NCI-H2171 treated with DMSO at 0.1 percent for 48 hours (cell line): ENCODE measurements around the gene WT1.

ENCODE experiments used
- DNase-seq: peaks from one replicate; lab custom pipeline; 2025; lab: John Stamatoyannopoulos, UW

The WT1 gene

DNA sequence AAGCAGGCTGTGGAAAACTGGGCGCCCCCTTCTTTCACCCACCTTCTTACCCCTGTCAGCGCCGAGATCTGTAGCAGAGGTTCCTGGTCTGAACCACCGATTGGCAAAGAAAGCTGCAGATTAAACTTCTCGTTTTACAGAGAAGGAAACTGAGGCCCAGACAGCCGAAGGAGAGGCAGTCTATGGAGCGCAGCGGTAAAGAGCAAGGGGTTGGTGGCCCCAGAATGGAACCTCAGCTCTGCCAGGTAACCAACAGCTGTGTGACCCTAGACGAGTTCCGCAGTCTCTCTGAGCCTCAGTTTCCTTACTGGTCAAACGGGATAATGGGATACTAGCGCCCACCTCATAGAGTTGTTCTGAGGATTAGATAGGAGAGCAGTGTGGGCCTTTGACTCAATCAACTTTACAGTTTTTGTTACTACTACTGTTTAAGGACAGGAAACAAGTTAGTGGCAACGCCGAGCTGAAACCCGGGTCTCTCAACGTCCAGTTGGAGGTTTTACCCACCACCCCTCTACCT is 3.1 kb upstream of the WT1 start:
- DNase-seq: no peak

- DNase-seq: no peak
These were observed 2.4 kb upstream of the WT1 start for GRCh38 chr11:32437495-32438345.

- DNase-seq: no peak
These were observed 1.6 kb upstream of the WT1 start for GRCh38 chr11:32436751-32437494.

DNA sequence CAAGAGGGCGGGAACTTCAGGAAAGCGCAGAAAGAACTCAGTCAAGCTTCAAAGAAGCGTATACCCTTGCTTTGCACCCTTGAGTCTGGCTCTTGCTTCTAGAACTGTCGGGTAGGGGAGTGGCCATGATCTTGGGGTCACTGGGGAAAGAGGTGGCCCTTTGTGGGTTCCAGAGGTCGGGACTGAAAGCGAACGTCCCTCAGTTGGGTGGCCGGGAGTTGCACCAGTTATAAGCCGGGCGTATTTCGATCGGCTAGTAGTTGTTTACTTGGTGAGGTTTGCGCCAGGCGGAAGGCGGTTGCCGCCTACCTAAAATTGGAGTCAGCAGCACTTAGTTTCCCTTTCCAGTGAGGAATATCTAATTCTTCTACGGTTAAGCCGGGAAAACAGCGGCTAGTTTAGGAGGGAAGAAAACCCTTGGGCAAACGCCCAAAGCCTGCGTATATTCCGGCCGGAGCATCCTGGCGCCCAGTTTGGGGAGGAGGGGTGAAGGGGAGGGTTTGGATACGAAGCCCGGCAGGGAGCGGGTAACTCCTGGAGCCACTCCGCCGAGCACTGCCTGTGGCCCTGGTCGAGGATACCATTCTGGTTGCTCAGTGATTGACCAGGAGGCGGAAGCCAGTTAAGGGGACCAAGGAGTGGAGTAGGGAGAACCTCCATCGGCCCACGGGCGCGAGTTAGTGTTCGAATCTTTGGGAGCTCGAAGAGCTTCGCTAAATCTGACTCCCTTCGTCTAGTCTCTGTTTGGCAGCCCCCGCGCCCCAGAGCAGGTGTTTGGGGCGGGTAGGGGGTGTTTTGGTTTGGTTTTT is 807 bp upstream of the WT1 start:
- DNase-seq: no peak

GRCh38 chr11:32435152-32435480 is 223 bp downstream of the WT1 start:
- peak; percentile 55 for DNase-seq

GRCh38 chr11:32434356-32435151 is 785 bp downstream of the WT1 start:
- DNase-seq: peak; percentile 39

- DNase-seq: no peak
These were observed 1.4 kb downstream of the WT1 start for GRCh38 chr11:32433914-32434355.

DNA sequence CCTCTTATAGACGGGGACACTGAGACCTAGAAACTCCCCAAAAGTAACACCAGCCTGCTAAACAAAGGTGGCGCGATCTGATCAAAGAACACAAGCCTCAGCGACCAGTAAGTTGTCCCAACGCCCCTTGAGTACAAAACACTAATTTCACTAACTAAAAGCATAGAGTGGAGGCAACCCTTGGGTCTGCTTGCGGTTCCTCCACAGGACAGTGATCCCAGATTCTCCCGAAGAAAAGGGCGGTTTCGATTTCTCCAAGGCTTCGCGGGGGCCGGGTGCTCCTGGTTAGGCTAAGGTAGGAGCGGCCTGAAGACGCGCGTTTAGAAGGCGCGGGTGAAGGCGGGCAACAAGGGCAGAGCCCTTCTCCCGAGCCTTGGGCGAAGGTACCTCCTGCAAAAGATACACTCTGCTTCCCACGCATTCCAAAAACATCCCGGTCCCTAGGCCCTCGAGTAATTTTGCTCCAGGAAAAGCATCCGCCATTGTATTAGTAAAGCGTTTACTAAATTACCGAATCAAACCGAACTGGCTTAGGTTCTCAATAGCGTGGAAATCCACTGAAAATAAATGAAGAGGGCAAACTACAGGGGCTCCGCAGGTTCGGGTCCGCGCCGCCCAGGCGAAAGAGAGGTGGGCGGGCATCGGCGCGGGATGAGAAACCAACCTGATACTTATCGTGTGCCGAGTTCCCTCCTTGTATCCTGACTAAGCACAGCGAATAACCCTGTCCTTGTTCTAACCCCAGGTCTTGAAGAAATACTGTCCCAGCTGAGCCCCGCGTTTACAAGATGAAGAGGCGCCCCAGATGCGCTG is 2.0 kb downstream of the WT1 start:
- no peak for DNase-seq

GRCh38 chr11:32432565-32432964 is 2.8 kb downstream of the WT1 start:
- DNase-seq: no peak

DNA sequence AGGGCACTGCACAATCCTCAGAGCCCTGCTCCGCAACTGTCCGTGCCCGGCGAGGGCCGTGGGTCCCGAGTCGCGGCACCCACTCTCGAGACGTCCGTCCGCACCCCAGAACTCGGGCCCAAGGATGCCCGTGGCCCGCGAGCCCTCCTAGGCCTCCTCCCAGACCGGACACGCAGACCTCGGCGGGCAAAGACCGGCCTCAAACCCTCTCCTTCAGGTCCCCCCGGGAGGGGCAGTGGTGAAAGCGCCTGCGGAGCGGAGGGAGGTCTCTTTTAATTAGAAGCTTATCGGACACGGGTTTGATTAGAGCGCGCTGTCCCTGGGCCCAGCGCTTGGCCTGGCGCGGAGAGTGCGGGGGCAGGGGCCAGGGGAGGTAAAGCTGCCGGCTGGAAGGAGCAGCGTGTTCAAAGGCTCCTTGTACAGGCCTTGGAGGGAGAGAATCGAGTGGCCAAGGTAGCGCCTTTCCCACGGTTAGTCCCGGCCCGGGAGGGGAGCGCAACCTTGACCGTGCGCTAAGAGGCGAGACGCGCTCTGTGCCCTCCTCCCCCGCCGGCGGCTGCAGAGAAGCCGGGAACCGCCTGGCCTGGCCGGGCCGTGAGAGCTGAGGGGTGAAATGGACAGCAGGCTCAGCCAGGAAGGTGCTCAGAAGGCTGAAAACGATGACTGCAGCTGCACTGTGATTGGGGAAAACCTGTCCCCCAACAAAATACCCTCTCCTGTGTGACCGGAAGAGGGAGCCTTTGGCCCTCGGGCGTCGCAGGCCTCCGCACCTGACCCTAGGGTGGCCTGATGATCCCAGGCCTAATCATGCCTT is 4.6 kb downstream of the WT1 start:
- DNase-seq: no peak

- DNase-seq: no peak
These were observed 5.9 kb downstream of the WT1 start for GRCh38 chr11:32429477-32429876.

DNA sequence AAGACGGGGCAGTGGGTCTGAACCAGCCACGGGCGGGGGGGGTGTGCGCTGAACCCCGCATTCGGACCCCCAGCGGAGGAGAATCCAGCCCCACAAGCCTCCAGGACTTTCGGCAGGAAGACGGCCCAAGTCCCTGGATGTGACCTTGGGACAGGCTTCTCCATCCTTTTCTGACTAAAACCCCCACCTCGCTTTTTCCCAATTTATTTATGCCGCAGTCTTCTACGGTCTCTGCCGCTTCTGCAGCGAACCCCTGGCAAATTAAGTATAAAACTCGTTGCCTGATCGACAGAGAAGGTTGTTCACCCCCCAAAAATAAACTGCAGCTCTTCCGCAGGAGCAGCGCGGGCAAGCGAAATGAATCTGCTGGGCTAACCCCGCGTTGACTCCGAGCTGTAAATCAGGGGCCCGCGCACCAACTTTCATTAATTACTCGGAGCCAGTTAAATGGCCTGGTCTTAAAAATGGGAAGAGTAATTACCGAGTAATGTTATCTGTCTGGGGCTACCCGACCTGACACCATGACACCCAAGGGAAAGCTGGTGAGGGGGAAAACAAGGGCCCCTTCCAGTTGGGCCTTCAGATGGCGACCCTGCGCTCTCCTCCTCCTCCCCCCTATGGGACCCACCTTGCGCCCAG is 6.6 kb downstream of the WT1 start:
- no peak for DNase-seq

- no peak for DNase-seq
These were observed 7.2 kb downstream of the WT1 start for GRCh38 chr11:32427935-32428664.

DNA sequence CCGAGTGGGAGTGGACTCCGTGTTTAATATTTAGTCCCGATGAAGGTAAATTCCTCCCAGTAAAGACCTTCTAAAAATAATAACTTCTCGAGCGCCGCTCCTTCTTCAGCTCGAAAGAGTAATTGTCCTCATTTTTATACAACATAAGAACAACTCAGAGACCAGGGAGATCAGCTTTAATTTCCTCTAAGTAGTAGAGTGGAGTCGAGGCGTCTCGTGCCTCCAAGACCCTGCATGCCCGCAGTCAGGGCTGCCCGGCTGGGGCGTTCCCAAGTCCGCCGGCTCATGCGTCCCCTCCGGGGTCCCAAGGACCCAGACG is 7.8 kb downstream of the WT1 start:
- DNase-seq: no peak

- DNase-seq: no peak
These were observed 8.3 kb downstream of the WT1 start for GRCh38 chr11:32426819-32427615.

- DNase-seq: no peak
These were observed 9.1 kb downstream of the WT1 start for GRCh38 chr11:32426192-32426591.

- DNase-seq: no peak
These were observed 9.6 kb downstream of the WT1 start for GRCh38 chr11:32425761-32426160.

DNA sequence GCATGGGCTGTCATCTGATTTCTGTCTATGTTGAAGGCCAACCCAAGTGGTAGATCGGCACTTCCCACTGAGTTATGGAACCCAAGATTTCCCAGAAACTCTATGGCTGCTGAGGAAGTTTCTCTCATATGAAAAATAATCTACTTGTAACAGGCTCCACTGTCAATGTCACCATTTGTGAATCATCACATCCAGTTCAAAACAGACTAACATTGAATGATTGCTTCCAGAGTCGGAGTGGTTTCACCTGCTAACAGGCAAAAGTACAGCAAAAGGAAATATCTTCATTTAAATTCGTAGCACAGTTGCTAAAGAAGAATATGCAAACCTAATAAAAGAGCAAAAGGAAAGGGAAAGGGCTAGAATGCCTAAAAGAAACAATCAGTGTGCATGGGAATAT is 12.8 kb downstream of the WT1 start:
- DNase-seq: no peak
